Gastrocnemius medialis (tissue), 4 donors: ENCODE measurements around the gene SLC10A1.

ENCODE experiments used
- POLR2A ChIP-seq, 2 donors: fragments of 450-650 bp; IDR thresholded peaks; one replicate each; pipeline ENCODE4 v1.6.1; 2017; ENCODE audit warnings: antibody characterized with exemption in 2 of 2, mild to moderate bottlenecking in 2 of 2, moderate library complexity in 2 of 2
- TF ChIP-seq, protein P1 (sequence below), 5 experiments: fragments of 450-650 bp in 3 of 5; fragments of 200-600 bp in 2 of 5; sonication (generic) in 2 of 5; IDR thresholded peaks in 4 of 5; conservative IDR thresholded peaks in 1 of 5; 1 replicate in 4 of 5; 2 replicates in 1 of 5; pipeline ENCODE4 v1.5.1; 2016 to 2019; ENCODE audit warnings: antibody characterized with exemption in 5 of 5, mild to moderate bottlenecking in 3 of 5, moderate library complexity in 3 of 5

DNA sequence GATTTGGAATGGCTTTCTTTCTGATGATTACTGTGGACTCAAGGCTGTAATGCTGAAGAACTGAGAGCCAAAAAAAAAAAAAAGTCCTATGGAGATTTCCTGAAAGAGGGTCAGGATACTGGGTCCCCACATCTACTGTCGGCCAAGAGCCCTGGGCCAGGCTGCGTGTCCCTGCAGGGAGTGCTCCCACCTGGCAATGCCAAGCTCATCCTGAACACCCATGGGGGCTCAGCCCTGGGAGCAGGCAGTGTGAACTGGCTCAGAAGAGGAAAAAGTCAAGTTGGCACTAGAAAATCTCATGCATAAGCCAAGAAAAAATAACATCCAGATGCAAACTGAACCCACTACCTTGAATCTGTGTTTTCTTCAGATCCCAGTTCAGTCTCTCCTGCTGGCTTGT, 47.1 kb upstream of the SLC10A1 start:
- TF ChIP-seq, protein P1, sequence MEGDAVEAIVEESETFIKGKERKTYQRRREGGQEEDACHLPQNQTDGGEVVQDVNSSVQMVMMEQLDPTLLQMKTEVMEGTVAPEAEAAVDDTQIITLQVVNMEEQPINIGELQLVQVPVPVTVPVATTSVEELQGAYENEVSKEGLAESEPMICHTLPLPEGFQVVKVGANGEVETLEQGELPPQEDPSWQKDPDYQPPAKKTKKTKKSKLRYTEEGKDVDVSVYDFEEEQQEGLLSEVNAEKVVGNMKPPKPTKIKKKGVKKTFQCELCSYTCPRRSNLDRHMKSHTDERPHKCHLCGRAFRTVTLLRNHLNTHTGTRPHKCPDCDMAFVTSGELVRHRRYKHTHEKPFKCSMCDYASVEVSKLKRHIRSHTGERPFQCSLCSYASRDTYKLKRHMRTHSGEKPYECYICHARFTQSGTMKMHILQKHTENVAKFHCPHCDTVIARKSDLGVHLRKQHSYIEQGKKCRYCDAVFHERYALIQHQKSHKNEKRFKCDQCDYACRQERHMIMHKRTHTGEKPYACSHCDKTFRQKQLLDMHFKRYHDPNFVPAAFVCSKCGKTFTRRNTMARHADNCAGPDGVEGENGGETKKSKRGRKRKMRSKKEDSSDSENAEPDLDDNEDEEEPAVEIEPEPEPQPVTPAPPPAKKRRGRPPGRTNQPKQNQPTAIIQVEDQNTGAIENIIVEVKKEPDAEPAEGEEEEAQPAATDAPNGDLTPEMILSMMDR (IDR thresholded peaks at IDR 0.05 in 4 of 5, conservative IDR thresholded peaks at IDR 0.05 in 1 of 5): no peak
- TF ChIP-seq POLR2A (IDR thresholded peaks at IDR 0.05): no peak
